Hematopoietic multipotent progenitor cell (in vitro differentiated cells): ENCODE data around the gene HEXB. TPM values are rescaled to one million over a fixed set of nuclear protein-coding genes. Genes with fewer than 3 reads are reported as not detected.
"Not testable (repeated sequence)": the region's sequence is repeated elsewhere in the genome, so short reads cannot be mapped to it uniquely, and the experiment has no call there.

ENCODE experiments used
- DNase-seq, 3 donors: peaks; one replicate each; pipeline ENCODE4 v3.0.0-alpha.2; 2011 to 2015; ENCODE audit warnings: low read depth in 2 of 3, low spot score in 2 of 3
- total RNA-seq: library from RNA; depleted of rRNA; stranded (reverse); fragments of >200 nt; gene quantifications from one replicate; pipeline ENCODE4 v1.2.3, GENCODE V29; 2012

Gene HEXB
- total RNA-seq, 1 donor: 83.2 TPM

- no peak for DNase-seq
Measured at GRCh38 chr5:74655716-74656115, 29.3 kb upstream of the HEXB start.

- DNase-seq: no peak
Measured at GRCh38 chr5:74657165-74657564, 27.9 kb upstream of the HEXB start.

- no peak for DNase-seq
Measured at GRCh38 chr5:74659172-74659571, 25.9 kb upstream of the HEXB start.

- DNase-seq: no peak
Measured at GRCh38 chr5:74660140-74660539, 24.9 kb upstream of the HEXB start.

- no peak for DNase-seq
Measured at GRCh38 chr5:74660873-74661272, 24.2 kb upstream of the HEXB start.

- no peak for DNase-seq
Measured at GRCh38 chr5:74664551-74664950, 20.5 kb upstream of the HEXB start.

- no peak for DNase-seq
Measured at GRCh38 chr5:74665273-74665672, 19.8 kb upstream of the HEXB start.

GRCh38 chr5:74665816-74666215 is 19.2 kb upstream of the HEXB start:
- DNase-seq: no peak

GRCh38 chr5:74667396-74667795 is 17.6 kb upstream of the HEXB start:
- DNase-seq: no peak

GRCh38 chr5:74669821-74670220 is 15.2 kb upstream of the HEXB start:
- no peak for DNase-seq

GRCh38 chr5:74670396-74671038 is 14.5 kb upstream of the HEXB start:
- DNase-seq: no peak

- no peak for DNase-seq
Measured at GRCh38 chr5:74672215-74672877, 12.7 kb upstream of the HEXB start.

- DNase-seq: peak in 2 of 3 donors; percentile 31 to 69
Measured at GRCh38 chr5:74673011-74673790, 11.8 kb upstream of the HEXB start.

- not testable (repeated sequence) for DNase-seq
Measured at GRCh38 chr5:74676466-74676865, 8.6 kb upstream of the HEXB start.

GRCh38 chr5:74678123-74678522 is 6.9 kb upstream of the HEXB start:
- not testable (repeated sequence) for DNase-seq

- not testable (repeated sequence) for DNase-seq
Measured at GRCh38 chr5:74679300-74679699, 5.7 kb upstream of the HEXB start.

- no peak for DNase-seq
Measured at GRCh38 chr5:74679966-74680365, 5.1 kb upstream of the HEXB start.

- peak in 2 of 3 donors; percentile 74 to 84 for DNase-seq
Measured at GRCh38 chr5:74685979-74686631, 1.1 kb downstream of the HEXB start.

- no peak for DNase-seq
Measured at GRCh38 chr5:74686962-74687751, 2.1 kb downstream of the HEXB start.

- DNase-seq: no peak
Measured at GRCh38 chr5:74693191-74693590, 8.2 kb downstream of the HEXB start.
